ENCODE results near the gene CARS1.

The CARS1 gene

DNA sequence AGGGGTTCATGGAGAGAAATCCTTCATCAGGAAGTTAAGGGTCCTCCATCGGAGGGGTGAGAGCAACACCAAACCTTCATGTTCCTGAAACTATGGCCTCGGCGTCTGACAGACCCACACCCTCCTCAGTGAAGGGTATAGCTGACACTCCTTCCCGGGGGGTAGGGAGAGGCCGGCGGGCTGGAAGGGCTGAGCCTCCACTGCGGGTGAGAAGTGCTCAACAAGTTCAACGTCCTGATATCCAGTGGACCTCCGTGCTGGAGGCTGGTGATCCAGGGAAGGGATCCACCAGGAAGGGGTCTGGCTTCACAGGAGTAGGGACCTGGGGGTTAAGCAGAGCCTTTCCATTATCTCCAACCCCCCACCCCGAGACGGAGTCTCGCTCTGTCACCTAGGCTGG is 12.3 kb downstream of the CARS1 start:
- no peaks in the 10 kb centered on the region for H4K20me1 ChIP-seq (ENCODE audit: insufficient read depth, low read length)
- no peak overlapping the region for H2AFZ ChIP-seq (ENCODE audit: low read length)
- H3K9me2 ChIP-seq (replicated peaks; ENCODE audit: insufficient read depth, low read length) = no peaks in the 10 kb centered on the region
- peaks cover 11% of the 10 kb centered on the region for H3F3A ChIP-seq (ENCODE audit: insufficient read depth, low read length)
- H3K4me3 ChIP-seq (ENCODE audit: low read length) = no peak overlapping the region
- peaks cover 12% of the 10 kb centered on the region for H3K4me1 ChIP-seq (ENCODE audit: low read length)
- H3K9ac ChIP-seq (ENCODE audit: low read length) = no peak overlapping the region
- DNase-seq = no peak
- TF ChIP-seq, protein P1, sequence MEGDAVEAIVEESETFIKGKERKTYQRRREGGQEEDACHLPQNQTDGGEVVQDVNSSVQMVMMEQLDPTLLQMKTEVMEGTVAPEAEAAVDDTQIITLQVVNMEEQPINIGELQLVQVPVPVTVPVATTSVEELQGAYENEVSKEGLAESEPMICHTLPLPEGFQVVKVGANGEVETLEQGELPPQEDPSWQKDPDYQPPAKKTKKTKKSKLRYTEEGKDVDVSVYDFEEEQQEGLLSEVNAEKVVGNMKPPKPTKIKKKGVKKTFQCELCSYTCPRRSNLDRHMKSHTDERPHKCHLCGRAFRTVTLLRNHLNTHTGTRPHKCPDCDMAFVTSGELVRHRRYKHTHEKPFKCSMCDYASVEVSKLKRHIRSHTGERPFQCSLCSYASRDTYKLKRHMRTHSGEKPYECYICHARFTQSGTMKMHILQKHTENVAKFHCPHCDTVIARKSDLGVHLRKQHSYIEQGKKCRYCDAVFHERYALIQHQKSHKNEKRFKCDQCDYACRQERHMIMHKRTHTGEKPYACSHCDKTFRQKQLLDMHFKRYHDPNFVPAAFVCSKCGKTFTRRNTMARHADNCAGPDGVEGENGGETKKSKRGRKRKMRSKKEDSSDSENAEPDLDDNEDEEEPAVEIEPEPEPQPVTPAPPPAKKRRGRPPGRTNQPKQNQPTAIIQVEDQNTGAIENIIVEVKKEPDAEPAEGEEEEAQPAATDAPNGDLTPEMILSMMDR (IDR thresholded peaks at IDR 0.05; ENCODE audit: low read length) = no peak
- no peak for TF ChIP-seq EZH2 (optimal IDR thresholded peaks at IDR 0.05; ENCODE audit: low read depth, low read length)
- no peak for TF ChIP-seq EZH2phosphoT487 (IDR thresholded peaks at IDR 0.05; ENCODE audit: low read length)
- no peak overlapping the region for H3K4me2 ChIP-seq (ENCODE audit: low read depth, low read length)
- peaks cover 2% of the 10 kb centered on the region; the same call in 1 of the 2 replicates for H3K36me3 ChIP-seq (replicated peaks; ENCODE audit: insufficient read depth, low read length)
- no peaks in the 10 kb centered on the region for H3K27me3 ChIP-seq (replicated peaks; ENCODE audit: insufficient read depth, low read length)
- H3K27ac ChIP-seq (ENCODE audit: low read length) = no peak overlapping the region
- H3K9me3 ChIP-seq (replicated peaks; ENCODE audit: insufficient read depth, low read length) = no peaks in the 10 kb centered on the region
- peaks cover 90% of the 10 kb centered on the region for H3K79me2 ChIP-seq (ENCODE audit: low read length)

- peaks cover 83% of the 10 kb centered on the region for H3K79me2 ChIP-seq (ENCODE audit: low read length)
- no peak overlapping the region for H2AFZ ChIP-seq (ENCODE audit: low read length)
- H3F3A ChIP-seq (ENCODE audit: insufficient read depth, low read length) = peaks cover 3% of the 10 kb centered on the region; the same call in 1 of the 2 replicates
- H4K20me1 ChIP-seq (ENCODE audit: insufficient read depth, low read length) = no peaks in the 10 kb centered on the region
- peaks cover 5% of the 10 kb centered on the region; the same call in 1 of the 2 replicates for H3K4me1 ChIP-seq (ENCODE audit: low read length)
- H3K9ac ChIP-seq (ENCODE audit: low read length) = no peak overlapping the region
- TF ChIP-seq EZH2phosphoT487 (IDR thresholded peaks at IDR 0.05; ENCODE audit: low read length) (no peak), EZH2 (optimal IDR thresholded peaks at IDR 0.05; ENCODE audit: low read depth, low read length) (no peak)
- TF ChIP-seq, protein P1 (IDR thresholded peaks at IDR 0.05; ENCODE audit: low read length) = no peak
- no peaks in the 10 kb centered on the region for H3K9me2 ChIP-seq (replicated peaks; ENCODE audit: insufficient read depth, low read length)
- no peak for DNase-seq
- no peak overlapping the region for H3K4me2 ChIP-seq (ENCODE audit: low read depth, low read length)
- no peak overlapping the region for H3K27ac ChIP-seq (ENCODE audit: low read length)
- H3K27me3 ChIP-seq (replicated peaks; ENCODE audit: insufficient read depth, low read length) = no peaks in the 10 kb centered on the region
- H3K9me3 ChIP-seq (replicated peaks; ENCODE audit: insufficient read depth, low read length) = no peaks in the 10 kb centered on the region
- no peak overlapping the region for H3K4me3 ChIP-seq (ENCODE audit: low read length)
- H3K36me3 ChIP-seq (replicated peaks; ENCODE audit: insufficient read depth, low read length) = peaks cover 2% of the 10 kb centered on the region; the same call in 1 of the 2 replicates
These were observed 13.2 kb downstream of the CARS1 start for GRCh38 chr11:3044004-3044403.

DNA sequence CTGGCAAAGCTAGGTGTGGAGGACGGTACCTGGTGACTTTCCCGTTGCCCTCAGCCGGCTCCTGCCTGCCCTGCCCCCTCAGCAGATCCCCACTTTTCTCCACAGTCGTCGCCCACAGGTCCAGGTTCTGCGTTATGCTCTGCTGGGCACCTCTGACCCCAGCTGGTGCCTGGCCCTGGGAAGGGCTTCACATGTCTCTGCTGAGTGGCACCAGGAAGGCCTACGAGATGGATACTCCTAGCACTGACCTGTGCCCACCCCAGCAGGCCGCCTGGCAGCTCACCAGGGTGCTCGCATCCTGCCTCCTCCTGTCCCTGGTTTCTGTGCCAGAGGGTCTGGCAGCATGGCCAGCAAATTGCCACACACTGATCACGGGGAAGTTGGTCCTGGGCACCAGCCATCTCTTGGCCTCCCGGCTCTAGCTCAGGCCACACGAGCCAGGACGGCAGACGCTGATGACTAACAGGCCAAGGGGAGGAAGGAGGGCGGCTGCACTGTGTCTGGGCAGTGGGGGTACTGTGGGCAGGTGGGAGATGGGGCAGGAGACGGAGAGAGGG is 13.8 kb downstream of the CARS1 start:
- H3K4me3 ChIP-seq (ENCODE audit: low read length) = no peak overlapping the region
- TF ChIP-seq, protein P1 (IDR thresholded peaks at IDR 0.05; ENCODE audit: low read length) = no peak
- TF ChIP-seq EZH2phosphoT487 (IDR thresholded peaks at IDR 0.05; ENCODE audit: low read length) = no peak
- TF ChIP-seq EZH2 (optimal IDR thresholded peaks at IDR 0.05; ENCODE audit: low read depth, low read length) = no peak
- peaks cover 77% of the 10 kb centered on the region for H3K79me2 ChIP-seq (ENCODE audit: low read length)
- no peaks in the 10 kb centered on the region for H3K9me2 ChIP-seq (replicated peaks; ENCODE audit: insufficient read depth, low read length)
- no peak overlapping the region for H3K4me2 ChIP-seq (ENCODE audit: low read depth, low read length)
- no peak overlapping the region for H3K9ac ChIP-seq (ENCODE audit: low read length)
- no peak overlapping the region for H3K27ac ChIP-seq (ENCODE audit: low read length)
- no peaks in the 10 kb centered on the region for H3K4me1 ChIP-seq (ENCODE audit: low read length)
- no peaks in the 10 kb centered on the region for H4K20me1 ChIP-seq (ENCODE audit: insufficient read depth, low read length)
- H3K36me3 ChIP-seq (replicated peaks; ENCODE audit: insufficient read depth, low read length) = peaks cover 2% of the 10 kb centered on the region; the same call in 1 of the 2 replicates
- no peak overlapping the region for H2AFZ ChIP-seq (ENCODE audit: low read length)
- no peaks in the 10 kb centered on the region for H3K9me3 ChIP-seq (replicated peaks; ENCODE audit: insufficient read depth, low read length)
- no peak for DNase-seq
- 0 out of 2 replicates have a peak, but pooled peaks cover 2% of the 10 kb centered on the region for H3F3A ChIP-seq (ENCODE audit: insufficient read depth, low read length)
- H3K27me3 ChIP-seq (replicated peaks; ENCODE audit: insufficient read depth, low read length) = no peaks in the 10 kb centered on the region
